Raji (cell line): Measurements from ENCODE around the gene MCF2L2.

Experiments
- POLR2A ChIP-seq: IDR thresholded peaks from 2 replicates; pipeline ENCODE4 v1.6.1; 2011; ENCODE audit warnings: low read depth, low read length, control low read depth; ENCODE audit not compliant: insufficient read depth

Gene MCF2L2

GRCh38 chr3:183428447-183429211 lies at the start of gene MCF2L2:
MCF2L2 (minus strand) TSS chr3:183428619; CDS start chr3:183427977, 642 bp downstream.
- no peak for TF ChIP-seq POLR2A

GRCh38 chr3:183477801-183478456 lies 49.5 kb upstream of the MCF2L2 start:
- TF ChIP-seq POLR2A, result no peak

- TF ChIP-seq POLR2A, result no peak
These were observed 46.8 kb upstream of the MCF2L2 start for GRCh38 chr3:183475016-183475763.

- TF ChIP-seq POLR2A, result no peak
These were observed 45.5 kb upstream of the MCF2L2 start for GRCh38 chr3:183473969-183474368.

GRCh38 chr3:183472155-183472554 lies 43.7 kb upstream of the MCF2L2 start:
- TF ChIP-seq POLR2A, result no peak

GRCh38 chr3:183468424-183468823 lies 40.0 kb upstream of the MCF2L2 start:
- TF ChIP-seq POLR2A, result no peak

GRCh38 chr3:183466575-183466974 lies 38.2 kb upstream of the MCF2L2 start:
- no peak for TF ChIP-seq POLR2A

GRCh38 chr3:183464480-183464879 lies 36.1 kb upstream of the MCF2L2 start:
- no peak for TF ChIP-seq POLR2A

GRCh38 chr3:183460081-183461055 lies 31.9 kb upstream of the MCF2L2 start:
- TF ChIP-seq POLR2A, result no peak

GRCh38 chr3:183455089-183455488 lies 26.7 kb upstream of the MCF2L2 start:
- TF ChIP-seq POLR2A, result no peak

- TF ChIP-seq POLR2A, result no peak
These were observed 25.6 kb upstream of the MCF2L2 start for GRCh38 chr3:183454064-183454463.

- TF ChIP-seq POLR2A, result no peak
These were observed 21.4 kb upstream of the MCF2L2 start for GRCh38 chr3:183449791-183450190.

GRCh38 chr3:183449391-183449790 lies 21.0 kb upstream of the MCF2L2 start:
- TF ChIP-seq POLR2A, result no peak

- no peak for TF ChIP-seq POLR2A
These were observed 20.1 kb upstream of the MCF2L2 start for GRCh38 chr3:183448369-183449128.
